ENCODE measurements around the gene RNU5D-1.
"Not testable (repeated sequence)": the region's sequence is repeated elsewhere in the genome, so short reads cannot be mapped to it uniquely, and the experiment has no call there.

RNU5D-1 gene

DNA sequence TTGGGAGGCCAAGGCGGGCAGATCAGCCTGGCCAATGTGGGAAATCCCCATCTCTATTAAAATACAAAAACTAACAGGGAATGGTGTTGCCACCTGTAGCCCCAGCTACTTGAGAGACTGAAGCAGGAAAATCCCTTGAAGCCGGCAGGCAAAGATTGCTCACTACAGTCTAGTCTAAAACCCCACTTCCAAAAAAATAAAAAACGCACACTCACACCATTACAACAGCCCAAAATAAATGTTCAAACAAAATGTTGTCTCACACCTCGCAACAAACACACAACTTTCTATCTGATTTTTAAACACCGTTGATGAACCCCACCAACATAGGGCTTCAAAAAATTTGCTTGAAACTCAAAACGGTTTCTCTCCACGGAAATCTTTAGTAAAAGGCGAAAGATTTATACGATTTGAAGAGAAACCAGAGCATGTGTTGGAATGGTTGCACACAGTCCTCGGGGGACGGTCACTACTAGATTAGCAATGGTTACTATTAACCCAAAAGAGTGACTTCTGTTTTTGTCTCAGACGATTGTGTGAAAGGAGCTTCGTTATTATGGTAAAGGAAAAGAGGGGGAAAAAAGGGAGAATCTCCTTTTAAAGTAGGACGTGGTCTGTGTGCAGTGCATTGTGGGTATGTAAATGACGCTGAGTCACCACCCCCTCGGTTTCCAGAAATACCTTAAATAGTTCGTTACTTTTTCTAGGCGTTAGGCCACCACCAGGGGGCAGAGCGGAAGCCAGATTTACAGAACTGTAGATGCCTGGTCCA, at the start of gene RNU5D-1:
Gene RNU5D-1 (minus strand): TSS at position 430 of the 772 bp plus-strand sequence.
- peak in 55 of 56 donors; percentile 34 to 97 (median 84) for DNase-seq

DNA sequence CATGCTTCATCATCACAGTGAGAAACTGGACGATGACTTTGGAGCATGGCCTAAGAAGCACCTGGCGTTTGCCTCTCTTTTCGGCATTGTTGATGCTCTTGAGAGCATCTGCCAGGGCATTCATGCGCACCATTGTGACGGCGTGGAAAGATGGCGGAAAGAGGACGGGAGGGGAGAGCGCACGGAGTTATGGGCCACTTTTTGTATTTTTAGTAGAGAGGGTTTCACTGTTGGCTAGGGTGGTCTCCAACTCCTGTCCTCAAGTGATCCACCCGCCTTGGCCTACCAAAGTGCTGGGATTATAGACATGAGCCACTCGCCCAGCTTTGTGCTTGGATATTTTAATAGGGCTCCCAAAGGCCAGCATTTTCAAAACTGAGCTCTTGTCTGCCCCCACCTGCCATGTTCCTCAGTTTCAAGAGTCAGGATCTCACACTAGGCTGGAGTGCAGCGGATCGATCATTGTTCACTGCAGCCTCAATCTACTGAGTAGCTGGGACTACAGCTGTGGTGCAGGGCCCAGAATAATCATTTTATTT, 49.7 kb upstream of the RNU5D-1 start:
- DNase-seq, result no peak

GRCh38 chr1:44778705-44779576, 48.0 kb upstream of the RNU5D-1 start:
- DNase-seq, result no peak

- DNase-seq, result no peak
Observed at GRCh38 chr1:44777969-44778635, 47.1 kb upstream of the RNU5D-1 start.

GRCh38 chr1:44777547-44777946, 46.6 kb upstream of the RNU5D-1 start:
- DNase-seq, result no peak

GRCh38 chr1:44776730-44777068, 45.7 kb upstream of the RNU5D-1 start:
- DNase-seq, result no peak

- peak in 13 of 56 donors; percentile 27 to 70 (median 60) for DNase-seq
Observed at GRCh38 chr1:44775930-44776729, 45.2 kb upstream of the RNU5D-1 start.

DNA sequence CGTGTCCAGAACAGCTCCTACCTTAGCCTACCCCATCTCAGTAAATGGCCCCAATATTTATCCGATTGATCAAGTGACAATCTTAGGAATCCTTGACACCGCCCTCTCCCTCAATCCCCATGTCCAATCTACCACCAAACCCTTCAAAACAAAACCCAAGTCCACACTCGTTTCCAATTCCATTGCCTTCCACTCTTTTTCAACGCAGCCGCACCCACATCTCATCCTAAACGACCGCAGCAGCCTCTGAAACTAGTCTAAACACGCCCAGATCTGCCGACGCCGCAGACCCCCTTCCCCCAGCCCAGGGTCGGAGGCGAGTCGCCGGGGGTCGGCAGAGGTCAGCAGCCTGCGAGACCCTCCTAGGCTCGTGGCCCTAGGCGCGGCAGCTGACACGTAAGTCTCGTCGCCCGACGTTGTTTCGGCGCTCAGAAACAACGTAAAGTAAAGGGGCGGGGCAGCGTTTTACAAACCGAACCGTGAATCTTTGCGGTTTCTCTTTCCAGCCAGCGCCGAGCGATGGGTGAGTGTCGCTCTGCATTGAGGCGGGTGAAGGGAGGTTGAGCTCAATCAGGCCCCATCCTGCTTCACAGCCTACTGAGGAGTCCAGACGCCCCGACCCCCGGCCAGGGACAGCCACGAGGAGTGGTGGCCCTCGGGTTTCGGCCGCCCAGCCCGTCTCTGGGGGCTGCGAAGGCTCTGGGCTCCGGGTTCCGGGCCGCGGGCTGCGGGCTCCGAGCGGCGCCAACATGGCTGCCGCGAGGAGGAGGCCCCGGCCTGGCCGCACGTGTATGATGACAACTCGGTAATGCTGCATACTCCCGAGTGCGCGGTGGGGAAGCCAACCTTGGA, 44.3 kb upstream of the RNU5D-1 start, which contains the start of gene RPS8:
Gene RPS8 (plus strand): TSS at position 463 of the 852 bp plus-strand sequence. CDS start 57 bp downstream, at position 520.
- peak in 55 of 56 donors; percentile 53 to 96 (median 86) for DNase-seq

DNA sequence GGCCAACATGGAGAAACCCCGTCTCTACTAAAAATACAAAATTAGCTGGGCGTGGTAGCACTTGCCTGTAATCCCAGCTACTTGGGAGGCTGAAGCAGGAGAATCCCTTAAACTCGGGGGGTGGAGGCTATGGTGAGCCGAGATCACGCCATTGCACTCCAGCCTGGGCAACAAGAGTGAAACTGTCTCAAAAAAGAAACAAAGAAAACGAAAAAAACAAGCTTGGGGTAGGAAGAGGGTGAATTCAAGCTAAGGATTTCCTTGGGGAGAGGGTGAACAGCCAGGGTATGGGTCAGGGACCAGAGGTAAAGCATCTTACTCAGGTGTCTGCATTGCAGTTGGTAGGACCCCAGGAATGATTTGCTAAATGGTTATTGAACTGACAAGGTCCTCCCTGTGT, 35.5 kb upstream of the RNU5D-1 start:
- DNase-seq, result not testable (repeated sequence)

DNA sequence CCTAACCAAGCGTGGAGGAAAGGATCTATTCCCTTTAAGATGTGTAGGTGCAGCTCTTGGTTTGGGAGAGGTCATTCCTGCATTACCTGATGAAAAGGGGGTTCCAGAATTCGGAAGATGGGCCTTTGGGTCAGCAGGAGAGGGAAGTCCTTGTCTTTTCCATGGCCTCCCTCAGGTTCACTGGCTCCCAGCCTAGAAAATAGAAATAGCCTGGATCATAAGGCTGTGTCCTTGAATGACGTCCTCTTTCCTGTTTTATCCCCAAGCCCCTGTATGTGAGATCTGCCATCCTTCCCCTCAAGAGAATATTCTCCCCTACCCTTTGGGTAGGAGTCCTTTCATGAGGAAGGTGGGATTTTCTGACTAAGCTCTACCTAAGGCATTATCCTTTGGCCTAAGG, 29.9 kb upstream of the RNU5D-1 start:
- DNase-seq, result no peak

GRCh38 chr1:44759077-44759476, 28.1 kb upstream of the RNU5D-1 start:
- no peak for DNase-seq

- DNase-seq, result no peak
Observed at GRCh38 chr1:44757420-44757819, 26.4 kb upstream of the RNU5D-1 start.

DNA sequence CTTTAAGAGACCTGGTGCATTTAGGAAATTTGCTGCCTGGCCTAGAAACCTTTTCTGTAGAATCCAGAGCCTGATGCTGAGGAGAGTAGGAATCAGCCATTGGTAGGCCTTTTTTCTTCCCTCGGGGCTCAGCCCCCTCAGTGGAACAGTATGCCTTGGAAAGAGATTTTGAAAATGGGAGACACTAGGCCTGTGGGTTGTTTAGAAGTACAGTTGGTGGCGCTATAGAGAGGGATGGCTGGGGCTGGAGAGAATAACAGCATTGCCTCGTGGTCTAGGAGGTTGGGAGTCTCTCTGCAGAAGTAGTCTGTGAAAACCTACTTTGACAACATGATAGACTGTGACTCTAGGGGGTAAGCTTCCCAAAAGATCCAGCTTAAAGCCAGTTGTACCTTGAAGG, 16.9 kb upstream of the RNU5D-1 start:
- DNase-seq, result no peak

DNA sequence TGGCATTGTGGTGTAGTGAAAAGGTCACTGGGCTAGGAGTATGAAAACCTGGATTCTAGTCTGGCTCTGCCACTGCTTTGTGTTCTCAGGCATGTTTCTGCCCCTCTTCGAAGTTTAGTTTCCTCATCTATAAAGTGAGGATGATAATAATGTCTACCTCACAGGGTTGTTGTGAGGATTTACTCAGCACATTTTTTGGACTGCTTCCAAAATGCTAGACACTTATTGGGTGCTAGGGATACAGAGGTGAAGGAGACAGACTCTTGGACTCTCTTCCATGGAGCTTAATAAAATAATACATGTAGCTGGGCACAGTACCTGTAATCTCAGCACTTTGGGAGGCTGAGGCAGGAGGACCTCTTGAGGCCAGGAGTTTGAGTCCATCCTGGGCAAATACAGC, 12.2 kb upstream of the RNU5D-1 start:
- DNase-seq, result no peak

GRCh38 chr1:44740179-44740617, 9.2 kb upstream of the RNU5D-1 start:
- DNase-seq, result no peak

DNA sequence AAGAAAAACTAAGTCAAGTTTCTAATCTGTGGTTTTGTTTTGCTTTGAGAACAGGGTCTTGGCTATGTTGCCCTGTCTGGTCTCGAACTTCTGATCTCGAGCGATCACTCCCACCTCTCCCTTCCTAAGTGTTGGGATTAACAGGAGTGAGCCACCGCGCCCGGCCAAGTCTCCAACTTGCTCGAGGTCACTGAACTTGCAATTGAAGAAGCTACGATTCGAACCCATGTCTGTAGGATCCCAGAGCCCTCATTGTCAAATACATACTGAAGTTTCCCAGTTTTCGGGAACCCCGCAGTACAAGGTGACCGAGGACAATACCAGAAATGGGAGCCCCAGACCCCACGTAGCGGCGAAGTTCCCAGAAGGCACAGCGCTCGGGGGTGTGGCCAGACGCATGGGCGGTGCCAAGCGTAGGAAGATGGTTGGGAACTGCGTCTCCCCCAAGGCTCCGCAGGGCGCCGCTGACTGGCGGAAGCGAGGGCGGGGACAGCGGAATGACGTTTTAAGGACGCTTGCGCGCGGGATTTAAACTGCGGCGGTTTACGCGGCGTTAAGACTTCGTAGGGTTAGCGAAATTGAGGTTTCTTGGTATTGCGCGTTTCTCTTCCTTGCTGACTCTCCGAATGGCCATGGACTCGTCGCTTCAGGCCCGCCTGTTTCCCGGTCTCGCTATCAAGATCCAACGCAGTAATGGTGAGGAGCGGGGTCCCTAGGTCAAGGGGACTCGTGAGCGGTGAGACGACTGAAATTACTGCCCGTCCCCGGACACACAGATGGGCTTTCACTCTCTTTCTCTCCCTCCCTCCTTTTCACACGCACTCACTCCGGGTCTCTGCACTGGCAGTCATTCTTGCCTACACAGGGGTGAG, 8.6 kb upstream of the RNU5D-1 start, which contains the start of gene KIF2C:
Gene KIF2C (plus strand): TSS at position 531 of the 872 bp plus-strand sequence. CDS start 96 bp downstream, at position 627.
- DNase-seq, result peak; percentile 61 to 98 (median 92)

GRCh38 chr1:44738953-44739306, 8.0 kb upstream of the RNU5D-1 start:
- DNase-seq, result not testable (repeated sequence)

- no peak for DNase-seq
Observed at GRCh38 chr1:44735992-44736391, 5.0 kb upstream of the RNU5D-1 start.

Data from nucleus accumbens (tissue), 56 donors.